Liver (tissue), 9 donors: Measurements from ENCODE around the gene DAPK2. TPM values are rescaled to one million over a fixed set of nuclear protein-coding genes. Genes with fewer than 3 reads are reported as not detected.

ENCODE experiments used
- DNase-seq: peaks from one replicate; pipeline ENCODE4 v3.0.0-alpha.2; 2017; ENCODE audit warnings: low spot score
- H3K27ac ChIP-seq, 2 donors: one replicate each; pipeline ENCODE4 v1.7.0; 2013; ENCODE audit warnings: inconsistent platforms in 2 of 2, low read length in 2 of 2, control low read depth in 1 of 2, low read depth in 1 of 2, mild to moderate bottlenecking in 1 of 2
- H3K27me3 ChIP-seq, 4 donors: one replicate each; pipeline versions ENCODE4 v1.6.1 to v1.7.0; 2013; ENCODE audit warnings: low read length in 3 of 4, inconsistent platforms in 1 of 4, mild to moderate bottlenecking in 1 of 4, moderate library complexity in 1 of 4; ENCODE audit not compliant: control insufficient read depth in 4 of 4, insufficient read depth in 4 of 4
- H3K36me3 ChIP-seq, 4 donors: one replicate each; pipeline versions ENCODE4 v1.6.1 to v1.7.0; 2013; ENCODE audit warnings: low read length in 3 of 4, mild to moderate bottlenecking in 3 of 4, low read depth in 1 of 4, moderate library complexity in 1 of 4; ENCODE audit not compliant: control insufficient read depth in 4 of 4, insufficient read depth in 3 of 4
- H3K4me1 ChIP-seq, 4 donors: one replicate each; pipeline versions ENCODE4 v1.6.1 to v1.7.0; 2013; ENCODE audit warnings: low read length in 3 of 4, mild to moderate bottlenecking in 3 of 4, moderate library complexity in 1 of 4; ENCODE audit not compliant: control insufficient read depth in 4 of 4, insufficient read depth in 4 of 4
- H3K4me3 ChIP-seq, 3 donors: one replicate each; pipeline versions ENCODE4 v1.6.1 to v1.7.0; 2013; ENCODE audit warnings: low read length in 3 of 3, control low read depth in 1 of 3, low read depth in 1 of 3, mild to moderate bottlenecking in 1 of 3
- H3K9ac ChIP-seq, 2 donors: one replicate each; pipeline ENCODE4 v1.7.0; 2013; ENCODE audit warnings: low read length in 2 of 2, mild to moderate bottlenecking in 2 of 2, moderate library complexity in 2 of 2, control low read depth in 1 of 2, low read depth in 1 of 2
- H3K9me3 ChIP-seq, 4 donors: one replicate each; pipeline versions ENCODE4 v1.6.1 to v1.7.0; 2013; ENCODE audit warnings: low read length in 3 of 4; ENCODE audit not compliant: control insufficient read depth in 4 of 4
- EGR1 ChIP-seq, 2 donors: IDR thresholded peaks; 2 replicates each; pipeline ENCODE4 v1.6.1; 2016 to 2018; ENCODE audit warnings: antibody characterized with exemption in 2 of 2, low read depth in 2 of 2
- FOXA1 ChIP-seq: IDR thresholded peaks from 2 replicates; pipeline ENCODE4 v1.6.1; 2016; ENCODE audit warnings: antibody characterized with exemption
- FOXA2 ChIP-seq: IDR thresholded peaks from 2 replicates; pipeline ENCODE4 v1.6.1; 2016; ENCODE audit warnings: antibody characterized with exemption
- GABPA ChIP-seq, 2 donors: IDR thresholded peaks in 1 of 2; conservative IDR thresholded peaks in 1 of 2; 2 replicates each; pipeline ENCODE4 v1.6.1; 2016; ENCODE audit warnings: antibody characterized with exemption in 2 of 2, mild to moderate bottlenecking in 1 of 2, moderate library complexity in 1 of 2
- HNF4A ChIP-seq, 2 donors: conservative IDR thresholded peaks; 2 replicates each; pipeline ENCODE4 v1.6.1; 2016; ENCODE audit warnings: antibody characterized with exemption in 2 of 2, mild to moderate bottlenecking in 2 of 2
- HNF4G ChIP-seq: IDR thresholded peaks from 2 replicates; pipeline ENCODE4 v1.6.1; 2016; ENCODE audit warnings: antibody characterized with exemption
- JUND ChIP-seq, 2 donors: IDR thresholded peaks; 2 replicates each; pipeline ENCODE4 v1.6.1; 2016; ENCODE audit warnings: antibody characterized with exemption in 2 of 2
- NR2F2 ChIP-seq: IDR thresholded peaks from 2 replicates; pipeline ENCODE4 v1.6.1; 2016; ENCODE audit warnings: antibody characterized with exemption
- RAD21 ChIP-seq, 2 donors: IDR thresholded peaks; 2 replicates each; pipeline ENCODE4 v1.6.1; 2016; ENCODE audit warnings: antibody characterized with exemption in 2 of 2, mild to moderate bottlenecking in 2 of 2
- RXRA ChIP-seq, 2 donors: IDR thresholded peaks; 2 replicates each; pipeline ENCODE4 v1.6.1; 2017 to 2018; ENCODE audit warnings: antibody characterized with exemption in 2 of 2, mild to moderate bottlenecking in 1 of 2
- SP1 ChIP-seq: IDR thresholded peaks from 2 replicates; pipeline ENCODE4 v1.6.1; 2018; ENCODE audit warnings: antibody characterized with exemption, mild to moderate bottlenecking
- TAF1 ChIP-seq: conservative IDR thresholded peaks from 2 replicates; pipeline ENCODE4 v1.6.1; 2016; ENCODE audit warnings: antibody characterized with exemption, mild to moderate bottlenecking
- YY1 ChIP-seq: IDR thresholded peaks from 2 replicates; pipeline ENCODE4 v1.6.1; 2016; ENCODE audit warnings: antibody characterized with exemption, mild to moderate bottlenecking
- WGBS: extraction: QIAGEN DNeasy Blood & Tissue Kit; methylation state at CpG from one replicate; pipeline ENCODE4 v1.1.7; 2013; 5-methylcytosine and 5-hydroxymethylcytosine counted together
- polyA plus RNA-seq, 2 donors: library from polyadenylated mRNA; stranded (reverse) in 1 of 2; unstranded in 1 of 2; fragments of 200-250 nt in 1 of 2; fragments of >200 nt in 1 of 2; fragmentation: Nextera tagmentation in 1 of 2; extraction: Ambion mirVana in 1 of 2; gene quantifications; one replicate each; pipeline versions ENCODE4 v1.2.1 to v1.2.3, GENCODE V29; 2013 to 2015
- total RNA-seq, 2 donors: library from RNA; depleted of rRNA; stranded (reverse); fragments of >200 nt; gene quantifications; one replicate each; pipeline ENCODE4 v1.2.3, GENCODE V29; 2014
- TF ChIP-seq, protein P1 (sequence below): IDR thresholded peaks from 2 replicates; pipeline ENCODE4 v1.6.1; 2016; ENCODE audit warnings: antibody characterized with exemption
- TF ChIP-seq, protein P2 (sequence below): fragments of 150-350 bp; IDR thresholded peaks from 2 replicates; pipeline ENCODE4 v1.5.1; 2017; ENCODE audit warnings: improper control_type of control experiment, low read depth, low read length; ENCODE audit not compliant: missing input control
- TF ChIP-seq, protein P3 (sequence below): IDR thresholded peaks from 2 replicates; pipeline ENCODE4 v1.6.1; 2016; ENCODE audit warnings: antibody characterized with exemption
- TF ChIP-seq, protein P4 (sequence below): IDR thresholded peaks from 2 replicates; pipeline ENCODE4 v1.6.1; 2016; ENCODE audit warnings: antibody characterized with exemption, mild to moderate bottlenecking
- TF ChIP-seq, protein P5 (sequence below): IDR thresholded peaks from 2 replicates; pipeline ENCODE4 v1.6.1; 2016; ENCODE audit warnings: antibody characterized with exemption
- donor health status: healthy.
- donor health status: healthy.
- donor health status: healthy.
- donor health status: healthy.
- donor health status: healthy.

Gene DAPK2
- total and polyA plus RNA-seq, 4 donors: 1.0 to 3.6 (median 1.1) TPM

DNA sequence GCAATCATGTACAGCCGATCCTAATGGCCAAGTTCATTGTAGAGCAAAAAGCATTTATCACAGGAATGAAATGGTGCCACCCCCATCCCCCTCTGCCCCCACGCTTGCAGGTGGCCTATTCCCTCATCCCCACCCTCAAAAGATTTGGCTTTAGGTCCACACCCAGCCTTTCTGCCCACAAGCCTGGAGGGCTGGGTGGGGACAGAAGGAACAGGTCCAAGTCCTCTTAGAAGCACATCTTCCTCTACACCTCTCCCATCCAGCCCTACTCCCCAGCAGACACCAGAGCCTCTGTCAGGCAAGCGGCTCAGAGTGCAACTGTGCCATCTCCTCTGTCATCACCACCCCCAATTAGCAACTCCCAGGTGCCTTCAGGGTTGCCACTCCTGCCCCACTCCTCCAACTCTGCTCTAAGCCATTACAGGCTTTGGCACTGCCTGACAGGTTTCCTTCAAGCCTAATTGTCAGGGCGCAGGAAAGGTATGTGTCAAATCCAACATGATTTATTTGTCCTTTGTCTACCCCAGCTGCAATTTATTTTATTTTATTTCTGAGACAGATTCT, 49.4 kb downstream of the DAPK2 start:
- peaks cover 0 to 4% (median 0%) of the 10 kb centered on the region in 4 donors for H3K4me1 ChIP-seq
- H3K9me3 ChIP-seq: no peaks in the 10 kb centered on the region
- no peak for TF ChIP-seq RAD21 (IDR thresholded peaks at IDR 0.05)
- TF ChIP-seq, protein P1, sequence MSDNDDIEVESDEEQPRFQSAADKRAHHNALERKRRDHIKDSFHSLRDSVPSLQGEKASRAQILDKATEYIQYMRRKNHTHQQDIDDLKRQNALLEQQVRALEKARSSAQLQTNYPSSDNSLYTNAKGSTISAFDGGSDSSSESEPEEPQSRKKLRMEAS: no peak
- no peak for TF ChIP-seq GABPA (IDR thresholded peaks at IDR 0.05 in 1 of 2, conservative IDR thresholded peaks at IDR 0.05 in 1 of 2)
- TF ChIP-seq RXRA (IDR thresholded peaks at IDR 0.05): no peak
- TF ChIP-seq FOXA1: no peak
- TF ChIP-seq, protein P2, sequence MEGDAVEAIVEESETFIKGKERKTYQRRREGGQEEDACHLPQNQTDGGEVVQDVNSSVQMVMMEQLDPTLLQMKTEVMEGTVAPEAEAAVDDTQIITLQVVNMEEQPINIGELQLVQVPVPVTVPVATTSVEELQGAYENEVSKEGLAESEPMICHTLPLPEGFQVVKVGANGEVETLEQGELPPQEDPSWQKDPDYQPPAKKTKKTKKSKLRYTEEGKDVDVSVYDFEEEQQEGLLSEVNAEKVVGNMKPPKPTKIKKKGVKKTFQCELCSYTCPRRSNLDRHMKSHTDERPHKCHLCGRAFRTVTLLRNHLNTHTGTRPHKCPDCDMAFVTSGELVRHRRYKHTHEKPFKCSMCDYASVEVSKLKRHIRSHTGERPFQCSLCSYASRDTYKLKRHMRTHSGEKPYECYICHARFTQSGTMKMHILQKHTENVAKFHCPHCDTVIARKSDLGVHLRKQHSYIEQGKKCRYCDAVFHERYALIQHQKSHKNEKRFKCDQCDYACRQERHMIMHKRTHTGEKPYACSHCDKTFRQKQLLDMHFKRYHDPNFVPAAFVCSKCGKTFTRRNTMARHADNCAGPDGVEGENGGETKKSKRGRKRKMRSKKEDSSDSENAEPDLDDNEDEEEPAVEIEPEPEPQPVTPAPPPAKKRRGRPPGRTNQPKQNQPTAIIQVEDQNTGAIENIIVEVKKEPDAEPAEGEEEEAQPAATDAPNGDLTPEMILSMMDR: no peak
- no peak for TF ChIP-seq NR2F2
- TF ChIP-seq YY1: no peak
- TF ChIP-seq SP1: no peak
- TF ChIP-seq HNF4A (conservative IDR thresholded peaks at IDR 0.05): no peak
- TF ChIP-seq, protein P3, sequence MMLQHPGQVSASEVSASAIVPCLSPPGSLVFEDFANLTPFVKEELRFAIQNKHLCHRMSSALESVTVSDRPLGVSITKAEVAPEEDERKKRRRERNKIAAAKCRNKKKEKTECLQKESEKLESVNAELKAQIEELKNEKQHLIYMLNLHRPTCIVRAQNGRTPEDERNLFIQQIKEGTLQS: no peak
- TF ChIP-seq, protein P4, sequence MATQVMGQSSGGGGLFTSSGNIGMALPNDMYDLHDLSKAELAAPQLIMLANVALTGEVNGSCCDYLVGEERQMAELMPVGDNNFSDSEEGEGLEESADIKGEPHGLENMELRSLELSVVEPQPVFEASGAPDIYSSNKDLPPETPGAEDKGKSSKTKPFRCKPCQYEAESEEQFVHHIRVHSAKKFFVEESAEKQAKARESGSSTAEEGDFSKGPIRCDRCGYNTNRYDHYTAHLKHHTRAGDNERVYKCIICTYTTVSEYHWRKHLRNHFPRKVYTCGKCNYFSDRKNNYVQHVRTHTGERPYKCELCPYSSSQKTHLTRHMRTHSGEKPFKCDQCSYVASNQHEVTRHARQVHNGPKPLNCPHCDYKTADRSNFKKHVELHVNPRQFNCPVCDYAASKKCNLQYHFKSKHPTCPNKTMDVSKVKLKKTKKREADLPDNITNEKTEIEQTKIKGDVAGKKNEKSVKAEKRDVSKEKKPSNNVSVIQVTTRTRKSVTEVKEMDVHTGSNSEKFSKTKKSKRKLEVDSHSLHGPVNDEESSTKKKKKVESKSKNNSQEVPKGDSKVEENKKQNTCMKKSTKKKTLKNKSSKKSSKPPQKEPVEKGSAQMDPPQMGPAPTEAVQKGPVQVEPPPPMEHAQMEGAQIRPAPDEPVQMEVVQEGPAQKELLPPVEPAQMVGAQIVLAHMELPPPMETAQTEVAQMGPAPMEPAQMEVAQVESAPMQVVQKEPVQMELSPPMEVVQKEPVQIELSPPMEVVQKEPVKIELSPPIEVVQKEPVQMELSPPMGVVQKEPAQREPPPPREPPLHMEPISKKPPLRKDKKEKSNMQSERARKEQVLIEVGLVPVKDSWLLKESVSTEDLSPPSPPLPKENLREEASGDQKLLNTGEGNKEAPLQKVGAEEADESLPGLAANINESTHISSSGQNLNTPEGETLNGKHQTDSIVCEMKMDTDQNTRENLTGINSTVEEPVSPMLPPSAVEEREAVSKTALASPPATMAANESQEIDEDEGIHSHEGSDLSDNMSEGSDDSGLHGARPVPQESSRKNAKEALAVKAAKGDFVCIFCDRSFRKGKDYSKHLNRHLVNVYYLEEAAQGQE: no peak
- TF ChIP-seq TAF1: no peak
- TF ChIP-seq, protein P5, sequence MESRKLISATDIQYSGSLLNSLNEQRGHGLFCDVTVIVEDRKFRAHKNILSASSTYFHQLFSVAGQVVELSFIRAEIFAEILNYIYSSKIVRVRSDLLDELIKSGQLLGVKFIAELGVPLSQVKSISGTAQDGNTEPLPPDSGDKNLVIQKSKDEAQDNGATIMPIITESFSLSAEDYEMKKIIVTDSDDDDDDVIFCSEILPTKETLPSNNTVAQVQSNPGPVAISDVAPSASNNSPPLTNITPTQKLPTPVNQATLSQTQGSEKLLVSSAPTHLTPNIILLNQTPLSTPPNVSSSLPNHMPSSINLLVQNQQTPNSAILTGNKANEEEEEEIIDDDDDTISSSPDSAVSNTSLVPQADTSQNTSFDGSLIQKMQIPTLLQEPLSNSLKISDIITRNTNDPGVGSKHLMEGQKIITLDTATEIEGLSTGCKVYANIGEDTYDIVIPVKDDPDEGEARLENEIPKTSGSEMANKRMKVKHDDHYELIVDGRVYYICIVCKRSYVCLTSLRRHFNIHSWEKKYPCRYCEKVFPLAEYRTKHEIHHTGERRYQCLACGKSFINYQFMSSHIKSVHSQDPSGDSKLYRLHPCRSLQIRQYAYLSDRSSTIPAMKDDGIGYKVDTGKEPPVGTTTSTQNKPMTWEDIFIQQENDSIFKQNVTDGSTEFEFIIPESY: no peak
- TF ChIP-seq HNF4G: no peak
- no peak for TF ChIP-seq JUND (IDR thresholded peaks at IDR 0.05)
- no peak for DNase-seq
- no peaks in the 10 kb centered on the region for H3K36me3 ChIP-seq
- H3K27ac ChIP-seq: no peak overlapping the region
- WGBS: 96% methylated on average over 4 of the region's 4 CpGs
- H3K9ac ChIP-seq: no peak overlapping the region
- H3K27me3 ChIP-seq: no peaks in the 10 kb centered on the region
- no peak overlapping the region for H3K4me3 ChIP-seq

DNA sequence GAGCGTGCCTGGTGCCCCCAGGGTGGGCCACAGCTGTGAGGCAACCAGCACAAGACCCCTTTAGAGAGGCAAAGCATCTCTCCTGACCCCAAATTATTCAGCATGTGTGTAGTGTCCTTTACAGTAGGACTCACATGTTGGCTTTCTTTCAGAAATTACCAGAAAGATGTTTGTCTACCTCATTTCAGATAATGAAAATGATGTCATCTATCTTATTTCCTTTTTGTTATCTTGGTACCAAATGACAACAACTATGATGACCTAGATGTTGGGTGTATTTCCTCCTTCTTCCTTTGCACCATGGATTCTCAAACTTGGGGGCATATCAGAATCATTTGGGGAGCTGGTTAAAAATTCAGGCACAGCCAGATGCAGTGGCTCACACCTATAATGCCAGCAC, 50.5 kb downstream of the DAPK2 start:
- no peaks in the 10 kb centered on the region for H3K27me3 ChIP-seq
- no peak overlapping the region for H3K4me3 ChIP-seq
- no peak overlapping the region for H3K27ac ChIP-seq
- no peak for DNase-seq
- no peak overlapping the region for H3K9ac ChIP-seq
- TF ChIP-seq EGR1 (IDR thresholded peaks at IDR 0.05; ENCODE audit: low read depth in 2 of 2) (no peak), HNF4A (conservative IDR thresholded peaks at IDR 0.05) (no peak), FOXA2 (no peak), RAD21 (IDR thresholded peaks at IDR 0.05) (no peak), YY1 (no peak), GABPA (IDR thresholded peaks at IDR 0.05 in 1 of 2, conservative IDR thresholded peaks at IDR 0.05 in 1 of 2) (no peak), FOXA1 (no peak), TAF1 (no peak)
- TF ChIP-seq, protein P2: no peak
- TF ChIP-seq, protein P5: no peak
- no peaks in the 10 kb centered on the region for H3K36me3 ChIP-seq
- 87% methylated on average over 1 of the region's 1 CpG for WGBS
- H3K4me1 ChIP-seq: peaks cover 0 to 9% (median 2%) of the 10 kb centered on the region in 4 donors
- H3K9me3 ChIP-seq: no peaks in the 10 kb centered on the region
